Gastrocnemius medialis (tissue), 4 donors: ENCODE data around the gene C1QTNF9.

Experiments
- CTCF ChIP-seq, 5 experiments: fragments of 450-650 bp in 3 of 5; fragments of 200-600 bp in 2 of 5; sonication (generic) in 2 of 5; IDR thresholded peaks in 4 of 5; conservative IDR thresholded peaks in 1 of 5; 1 replicate in 4 of 5; 2 replicates in 1 of 5; pipeline ENCODE4 v1.5.1; 2016 to 2019; ENCODE audit warnings: antibody characterized with exemption in 5 of 5, mild to moderate bottlenecking in 3 of 5, moderate library complexity in 3 of 5
- POLR2A ChIP-seq, 2 donors: fragments of 450-650 bp; IDR thresholded peaks; one replicate each; pipeline ENCODE4 v1.6.1; 2017; ENCODE audit warnings: antibody characterized with exemption in 2 of 2, mild to moderate bottlenecking in 2 of 2, moderate library complexity in 2 of 2

- TF ChIP-seq CTCF (IDR thresholded peaks at IDR 0.05 in 4 of 5, conservative IDR thresholded peaks at IDR 0.05 in 1 of 5) (no peak), POLR2A (IDR thresholded peaks at IDR 0.05) (no peak)
These were observed 28.7 kb upstream of the C1QTNF9 start for GRCh38 chr13:24280720-24281119.
